HG03135 (cell line): ENCODE results near the gene PRICKLE4.

ENCODE experiments used
- ATAC-seq: cut with Tn5 transposase; IDR thresholded peaks from one replicate; pipeline ENCODE4 v1.9.1; 2021; ENCODE audit warnings: mild to moderate bottlenecking, moderate library complexity; ENCODE audit not compliant: unreplicated experiment

Gene PRICKLE4

GRCh38 chr6:41832263-41832662 lies 51.7 kb downstream of the PRICKLE4 start:
- no peak for ATAC-seq

- ATAC-seq, result no peak
Measured at GRCh38 chr6:41836022-41836659, 55.6 kb downstream of the PRICKLE4 start.

GRCh38 chr6:41836660-41837052 lies 56.1 kb downstream of the PRICKLE4 start:
- no peak for ATAC-seq
